HL-60/S4 treated with phorbol 12-myristate 13-acetate at 8.2 ng/mL for 4 days and 3 days (cell line): Measurements from ENCODE around the gene DTNA.

Experiments
- in situ Hi-C: fragments of 300-500 bp; cut with MboI; formaldehyde crosslinking; loops from 2 replicates; pipeline ENCODE4 v1.15.0; 2022; ENCODE audit warnings: low sequenced_read_pairs

DTNA gene

GRCh38 chr18:34928754-34929335, 218.7 kb downstream of the DTNA start:
- in situ Hi-C loops = no loop called here

GRCh38 chr18:34929336-34929780, 219.3 kb downstream of the DTNA start:
- in situ Hi-C loops = no loop called here

- in situ Hi-C loops = no loop called here
Measured at GRCh38 chr18:34932363-34932762, 222.3 kb downstream of the DTNA start.

GRCh38 chr18:34932792-34933466, 222.8 kb downstream of the DTNA start:
- in situ Hi-C loops = no loop called here

- in situ Hi-C loops = no loop called here
Measured at GRCh38 chr18:34933909-34934661, 224.0 kb downstream of the DTNA start.

GRCh38 chr18:34936772-34937171, 226.7 kb downstream of the DTNA start:
- in situ Hi-C loops = no loop called here

GRCh38 chr18:34938090-34938489, 228.0 kb downstream of the DTNA start:
- in situ Hi-C loops = no loop called here
